HG02981 (cell line): Measurements from ENCODE around the gene ZNF470.

Experiments
- ATAC-seq: cut with Tn5 transposase; IDR thresholded peaks from one replicate; pipeline ENCODE4 v1.9.1; 2021; ENCODE audit warnings: mild to moderate bottlenecking, moderate library complexity; ENCODE audit not compliant: unreplicated experiment

Gene ZNF470

DNA sequence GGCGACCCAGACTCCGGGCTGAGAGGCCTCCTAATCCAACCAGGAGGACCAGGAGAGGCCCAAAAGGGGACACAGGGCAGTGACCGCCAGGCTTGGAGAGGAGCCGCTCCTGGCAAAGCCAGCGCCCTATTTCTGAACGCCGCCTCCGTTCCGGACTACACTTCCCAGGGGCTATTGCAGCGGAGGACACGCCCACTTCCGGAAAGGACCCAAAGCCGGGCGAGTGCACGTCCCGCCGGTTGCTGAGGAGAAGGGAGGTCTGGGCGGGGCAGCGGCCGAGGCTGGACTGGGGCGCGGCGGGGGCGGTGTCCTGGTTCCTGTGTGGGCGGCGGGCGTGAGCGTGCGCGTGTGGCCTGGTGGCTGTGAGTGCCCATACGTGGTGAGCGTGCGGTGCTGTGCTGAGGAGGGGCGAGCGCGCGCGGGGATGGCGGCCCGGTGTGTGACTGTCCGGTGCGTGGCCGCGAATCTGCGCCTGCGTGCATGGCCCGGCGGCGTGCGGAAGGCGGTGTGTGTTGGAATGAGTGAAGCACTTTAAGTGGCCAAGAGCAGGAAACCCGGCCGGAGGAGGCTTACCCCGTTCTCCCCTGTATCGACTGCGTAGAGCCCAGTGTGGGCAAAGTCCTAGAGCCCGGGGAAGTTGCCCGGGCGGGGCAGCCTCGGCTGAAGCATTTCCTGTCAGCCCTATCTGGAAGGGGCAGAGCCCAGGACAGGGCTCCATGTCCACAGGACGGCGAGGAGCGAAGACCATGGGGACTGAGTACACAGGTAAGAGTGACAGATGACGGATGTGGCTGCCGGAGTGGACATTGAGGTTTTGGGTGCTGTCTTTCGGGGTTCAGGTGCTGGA is at the start of gene ZNF470:
ZNF470 (plus strand) TSS at position 195 of the 847 bp plus-strand sequence. CDS start 2,844 bp downstream, outside the sequence.
- ATAC-seq: peak; percentile 98

DNA sequence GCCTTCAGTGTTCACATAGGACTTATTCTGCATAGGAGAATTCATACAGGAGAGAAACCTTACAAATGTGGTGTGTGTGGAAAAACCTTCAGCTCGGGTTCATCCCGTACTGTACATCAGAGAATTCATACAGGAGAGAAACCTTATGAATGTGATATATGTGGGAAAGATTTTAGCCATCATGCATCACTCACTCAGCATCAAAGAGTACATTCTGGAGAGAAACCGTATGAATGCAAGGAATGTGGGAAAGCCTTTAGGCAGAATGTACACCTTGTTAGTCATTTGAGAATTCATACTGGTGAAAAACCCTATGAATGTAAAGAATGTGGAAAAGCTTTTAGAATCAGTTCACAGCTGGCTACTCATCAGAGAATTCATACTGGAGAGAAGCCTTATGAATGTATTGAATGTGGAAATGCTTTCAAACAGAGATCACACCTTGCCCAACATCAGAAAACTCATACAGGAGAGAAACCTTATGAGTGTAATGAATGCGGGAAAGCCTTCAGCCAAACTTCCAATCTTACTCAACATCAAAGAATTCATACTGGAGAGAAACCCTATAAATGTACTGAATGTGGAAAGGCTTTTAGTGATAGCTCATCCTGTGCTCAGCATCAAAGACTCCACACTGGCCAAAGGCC is 41.9 kb upstream of the ZNF470 start:
- no peak for ATAC-seq

DNA sequence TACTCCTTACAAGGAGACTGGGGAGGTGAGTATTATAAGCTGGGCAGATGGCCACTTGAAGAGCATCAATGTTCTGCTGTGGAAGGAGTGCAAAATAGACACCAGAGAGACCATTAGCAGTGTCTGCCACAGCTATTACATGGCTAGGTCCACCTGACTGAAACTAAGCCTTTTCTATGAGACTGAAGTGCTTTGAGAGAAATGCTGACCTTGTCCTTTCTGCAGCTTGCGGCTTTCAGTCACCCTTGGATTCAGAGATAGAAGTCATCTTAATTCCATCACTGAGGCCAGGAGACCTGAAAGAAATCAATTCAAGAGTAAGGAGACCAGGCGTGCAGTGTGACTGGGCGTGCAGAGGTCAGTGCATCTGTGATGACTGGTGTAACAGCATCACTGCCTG is 29.8 kb upstream of the ZNF470 start:
- ATAC-seq: no peak

DNA sequence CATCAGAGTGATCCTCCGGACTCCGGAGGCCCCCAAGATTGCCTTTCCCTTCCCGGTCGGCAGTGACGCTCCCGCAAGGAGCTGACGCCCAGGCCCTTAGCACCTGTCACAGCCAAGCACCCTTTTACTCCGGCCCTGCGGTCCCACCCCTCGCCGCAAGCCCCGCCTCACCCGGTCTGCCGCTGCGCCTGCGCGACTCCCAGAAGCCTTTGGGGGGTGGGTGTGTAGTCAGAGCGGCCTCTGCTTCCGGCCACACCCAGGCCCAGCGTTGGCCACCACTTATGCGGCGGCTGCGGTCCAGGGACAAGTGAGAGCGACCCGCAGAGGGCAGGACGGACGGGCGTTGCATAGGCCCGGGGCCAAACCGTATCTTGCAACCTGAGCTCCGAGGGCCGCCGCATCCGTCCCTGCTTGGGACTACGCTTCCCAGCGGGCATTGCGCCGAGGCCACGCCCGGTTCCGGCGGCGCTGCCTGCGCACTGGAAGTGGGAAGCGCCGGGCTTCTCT is 29.0 kb upstream of the ZNF470 start:
- ATAC-seq: peak; percentile 83

DNA sequence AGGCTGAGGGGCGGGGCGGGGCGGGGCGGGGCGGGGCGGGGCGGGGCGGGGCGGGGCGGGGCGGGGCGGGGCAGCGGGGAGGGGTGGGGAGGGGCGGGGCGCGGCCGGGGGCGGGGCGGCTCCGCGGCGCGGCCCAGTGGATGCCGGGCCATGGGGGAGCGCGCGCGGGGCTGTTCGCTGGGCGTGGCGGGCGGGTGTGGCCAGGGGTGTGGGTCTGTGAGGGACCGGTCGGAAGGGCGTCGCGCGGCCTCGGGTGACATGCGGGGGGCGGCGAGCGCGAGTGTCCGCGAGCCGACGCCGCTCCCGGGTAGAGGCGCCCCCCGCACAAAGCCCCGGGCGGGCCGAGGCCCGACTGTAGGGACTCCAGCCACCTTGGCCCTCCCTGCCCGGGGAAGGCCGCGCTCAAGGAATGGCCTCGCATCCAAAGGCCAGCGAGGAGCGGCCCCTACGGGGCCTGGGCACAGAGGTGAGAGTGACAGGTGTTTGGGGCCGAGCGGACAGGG is 28.5 kb upstream of the ZNF470 start, which contains the start of gene ZFP28:
ZFP28 (plus strand) TSS at position 188 of the 503 bp plus-strand sequence; CDS start at position 259, 71 bp downstream.
- peak; percentile 40 for ATAC-seq

DNA sequence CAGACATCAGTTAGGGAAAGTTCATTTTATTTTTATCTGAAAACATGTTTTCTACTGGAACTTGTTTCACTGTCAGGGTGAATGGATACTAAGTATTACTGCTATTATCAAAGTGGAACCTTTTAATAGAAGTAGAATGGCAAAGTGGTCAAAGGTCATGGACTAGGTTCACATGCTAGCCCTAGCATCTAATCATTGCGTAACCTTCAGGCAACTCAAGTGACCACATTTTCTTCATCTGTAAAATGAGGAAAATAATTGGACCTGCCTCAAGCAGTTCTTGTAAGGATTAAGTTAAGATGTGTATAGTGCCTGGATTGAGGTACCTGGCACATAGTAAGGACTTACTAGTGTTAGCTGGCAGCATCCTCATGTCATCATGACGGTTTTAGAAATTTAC is 23.5 kb upstream of the ZNF470 start:
- ATAC-seq: no peak

DNA sequence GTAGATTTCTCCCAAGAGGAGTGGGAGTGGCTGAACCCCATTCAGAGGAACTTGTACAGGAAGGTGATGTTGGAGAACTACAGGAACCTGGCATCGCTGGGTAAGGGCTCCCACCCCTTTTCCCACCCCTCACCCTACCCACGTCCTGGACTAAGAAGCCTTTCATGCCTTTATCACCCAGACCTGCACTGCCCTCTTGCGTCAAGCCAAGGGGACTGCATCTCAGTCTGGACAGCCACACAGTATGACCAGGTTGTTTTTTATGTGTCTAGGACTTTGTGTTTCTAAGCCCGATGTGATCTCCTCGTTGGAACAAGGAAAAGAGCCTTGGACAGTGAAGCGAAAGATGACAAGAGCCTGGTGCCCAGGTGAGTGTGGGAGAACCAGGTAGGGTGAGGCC is 19.7 kb upstream of the ZNF470 start:
- ATAC-seq: no peak

DNA sequence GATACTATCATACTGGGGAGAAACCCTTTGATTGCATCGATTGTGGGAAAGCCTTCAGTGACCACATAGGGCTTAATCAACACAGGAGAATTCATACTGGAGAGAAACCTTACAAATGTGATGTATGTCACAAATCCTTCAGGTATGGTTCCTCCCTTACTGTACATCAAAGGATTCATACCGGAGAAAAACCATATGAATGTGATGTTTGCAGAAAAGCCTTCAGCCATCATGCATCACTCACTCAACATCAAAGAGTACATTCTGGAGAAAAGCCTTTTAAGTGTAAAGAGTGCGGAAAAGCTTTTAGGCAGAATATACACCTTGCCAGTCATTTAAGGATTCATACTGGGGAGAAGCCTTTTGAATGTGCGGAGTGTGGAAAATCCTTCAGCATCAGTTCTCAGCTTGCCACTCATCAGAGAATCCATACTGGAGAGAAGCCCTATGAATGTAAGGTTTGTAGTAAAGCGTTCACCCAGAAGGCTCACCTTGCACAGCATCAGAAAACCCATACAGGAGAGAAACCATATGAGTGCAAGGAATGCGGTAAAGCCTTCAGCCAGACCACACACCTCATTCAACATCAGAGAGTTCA is 12.9 kb upstream of the ZNF470 start:
- no peak for ATAC-seq

DNA sequence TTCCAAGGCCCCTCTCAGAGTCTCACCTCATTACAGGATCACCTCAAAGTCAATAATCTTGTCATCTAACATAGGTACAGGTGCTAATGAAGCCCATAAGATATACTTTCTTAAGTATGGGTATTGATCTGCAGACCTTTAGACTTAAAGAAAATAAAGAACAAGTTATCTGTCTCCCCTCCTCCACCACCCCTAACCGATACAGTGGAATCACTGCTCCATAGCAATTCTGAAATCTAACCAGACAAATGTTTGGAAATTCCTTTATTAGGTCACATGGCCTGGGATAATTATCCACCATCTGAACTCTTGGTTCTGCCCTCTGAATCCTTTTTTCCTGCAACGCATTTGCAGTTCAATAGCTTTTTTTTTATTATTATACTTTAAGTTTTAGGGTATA is 4.5 kb upstream of the ZNF470 start:
- no peak for ATAC-seq

DNA sequence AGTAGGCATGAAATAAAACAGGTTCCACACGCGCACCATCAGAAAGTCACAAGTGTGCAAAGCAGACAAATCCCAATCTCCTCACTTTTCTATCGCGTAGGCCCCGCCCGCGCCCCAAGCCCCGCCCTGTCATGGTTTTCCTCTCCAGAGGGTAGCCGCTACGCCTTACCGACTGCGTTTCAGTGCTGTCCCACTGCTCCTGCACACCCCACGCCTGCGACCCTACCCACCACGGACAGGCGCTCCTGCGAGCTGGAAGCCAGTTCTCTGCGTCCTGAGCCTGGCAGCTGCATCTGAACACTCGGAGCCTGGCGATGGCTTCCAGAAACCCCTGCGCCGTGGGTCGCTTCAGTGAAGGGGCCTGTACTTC is 379 bp upstream of the ZNF470 start:
- ATAC-seq: peak; percentile 27

DNA sequence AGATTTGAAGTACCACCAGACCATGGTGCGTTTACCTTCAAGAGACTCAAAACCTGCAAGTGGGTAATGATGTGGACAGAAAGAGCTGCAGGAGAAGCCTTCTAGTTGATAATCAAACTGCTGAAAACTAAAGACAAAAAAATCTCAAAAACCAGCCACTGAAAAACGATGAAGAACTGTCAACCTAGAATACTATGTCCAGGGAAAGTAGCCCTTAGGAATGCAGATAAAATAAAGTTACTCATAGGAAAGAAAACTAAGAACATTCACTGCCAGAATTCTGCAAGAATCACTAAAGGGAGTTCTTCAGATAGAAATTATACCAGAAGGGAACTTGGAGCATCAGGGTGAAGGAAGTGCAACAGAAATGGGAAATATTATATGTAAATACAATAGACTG is 5.3 kb downstream of the ZNF470 start:
- ATAC-seq: no peak

DNA sequence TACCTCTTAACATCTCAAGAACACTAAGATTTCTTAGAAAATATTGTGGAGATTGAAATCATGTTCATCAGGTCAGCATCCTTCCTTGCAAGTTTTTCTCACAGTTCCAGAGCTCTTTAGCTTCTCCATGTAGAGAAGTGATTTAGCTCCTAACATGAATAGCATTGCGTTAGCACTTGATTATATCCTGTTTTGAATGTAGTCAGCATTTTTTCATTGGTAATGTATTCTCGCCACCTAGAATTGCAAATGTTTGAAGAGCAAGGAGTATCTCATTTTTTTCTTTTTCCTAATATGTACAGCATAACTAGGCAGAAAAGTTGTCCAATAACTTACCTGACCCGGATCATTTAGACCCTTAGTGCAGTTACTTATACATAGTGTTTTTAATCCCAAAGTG is 6.6 kb downstream of the ZNF470 start:
- no peak for ATAC-seq

DNA sequence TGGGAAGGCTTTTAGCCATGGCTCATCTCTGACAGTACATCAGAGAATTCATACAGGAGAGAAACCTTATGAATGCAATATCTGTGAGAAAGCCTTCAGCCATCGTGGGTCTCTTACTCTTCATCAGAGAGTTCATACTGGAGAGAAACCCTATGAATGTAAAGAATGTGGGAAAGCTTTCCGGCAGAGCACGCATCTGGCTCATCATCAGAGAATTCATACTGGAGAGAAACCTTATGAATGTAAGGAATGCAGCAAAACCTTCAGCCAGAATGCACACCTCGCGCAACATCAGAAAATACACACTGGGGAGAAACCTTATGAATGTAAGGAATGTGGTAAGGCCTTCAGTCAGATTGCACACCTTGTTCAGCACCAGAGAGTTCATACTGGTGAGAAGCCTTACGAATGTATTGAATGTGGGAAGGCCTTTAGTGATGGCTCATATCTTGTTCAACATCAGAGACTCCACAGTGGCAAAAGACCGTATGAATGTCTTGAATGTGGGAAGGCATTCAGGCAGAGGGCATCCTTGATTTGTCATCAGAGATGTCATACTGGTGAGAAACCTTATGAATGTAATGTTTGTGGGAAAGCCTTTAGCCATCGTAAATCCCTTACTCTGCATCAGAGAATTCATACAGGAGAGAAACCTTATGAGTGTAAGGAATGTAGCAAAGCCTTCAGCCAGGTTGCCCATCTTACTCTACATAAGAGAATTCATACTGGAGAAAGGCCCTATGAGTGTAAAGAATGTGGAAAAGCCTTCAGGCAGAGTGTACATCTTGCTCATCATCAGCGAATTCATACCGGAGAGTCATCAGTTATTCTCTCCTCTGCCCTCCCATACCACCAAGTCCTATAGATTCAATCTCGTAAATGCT is 10.7 kb downstream of the ZNF470 start:
- ATAC-seq: no peak

DNA sequence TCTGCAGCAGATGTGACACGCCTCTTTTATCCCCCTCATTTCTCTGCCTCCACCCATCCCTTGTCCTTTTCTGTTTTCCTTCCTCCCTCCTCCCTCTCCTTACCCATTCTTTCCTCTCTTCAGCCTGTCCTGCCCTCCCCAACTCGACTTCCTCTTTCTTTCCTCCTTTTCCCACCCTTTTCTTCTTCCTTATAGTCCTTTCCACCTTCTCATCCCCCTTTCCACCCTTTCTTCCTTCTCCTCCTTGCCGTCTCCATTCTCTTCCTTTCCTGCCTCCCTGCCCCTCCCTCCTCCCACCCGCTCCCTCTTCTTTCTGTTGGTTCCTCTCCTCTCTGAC is 27.1 kb downstream of the ZNF470 start:
- ATAC-seq: no peak

DNA sequence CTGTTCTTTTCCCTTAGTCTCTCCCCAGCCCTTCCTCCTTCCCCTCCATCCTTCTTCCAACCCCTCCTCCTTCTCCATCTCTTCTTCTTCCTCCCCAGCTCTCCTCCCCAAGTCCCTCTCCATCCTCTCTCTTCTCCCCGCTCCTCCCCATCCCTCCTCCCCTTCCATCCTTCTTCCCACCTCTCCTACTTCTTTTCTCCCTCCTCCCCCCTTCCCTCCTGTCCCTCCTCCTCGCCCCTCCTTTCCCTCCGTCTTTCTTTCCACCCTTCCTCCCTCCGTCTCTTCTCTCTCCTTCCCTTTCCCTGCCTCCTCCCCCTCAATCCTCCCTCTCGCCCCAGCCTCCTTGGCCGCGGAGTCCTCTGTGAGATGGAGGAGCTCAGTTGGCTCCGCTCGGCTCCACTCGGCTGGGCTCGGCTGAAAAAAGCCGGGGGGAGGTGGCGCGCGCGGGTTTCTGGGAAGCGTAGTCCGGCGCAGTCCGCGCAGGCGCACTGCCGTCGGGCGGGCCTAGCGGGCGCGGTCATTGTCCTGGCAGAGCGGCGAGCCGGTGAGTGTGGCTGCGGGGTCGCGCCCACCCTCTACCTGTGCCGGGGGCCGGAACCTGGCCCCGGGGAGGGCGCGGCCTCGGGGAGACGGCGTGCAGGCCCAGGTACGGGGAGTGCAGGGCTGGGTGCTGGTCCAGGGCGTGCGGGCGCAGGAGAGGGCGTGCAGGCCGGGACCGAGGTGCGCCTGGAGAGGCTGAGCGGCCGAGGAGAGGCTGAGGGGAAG is 27.7 kb downstream of the ZNF470 start, which contains the start of gene ZNF71:
ZNF71 (plus strand) TSS at position 520 of the 765 bp plus-strand sequence. CDS start 6,257 bp downstream, outside the sequence.
- ATAC-seq: peak; percentile 83

DNA sequence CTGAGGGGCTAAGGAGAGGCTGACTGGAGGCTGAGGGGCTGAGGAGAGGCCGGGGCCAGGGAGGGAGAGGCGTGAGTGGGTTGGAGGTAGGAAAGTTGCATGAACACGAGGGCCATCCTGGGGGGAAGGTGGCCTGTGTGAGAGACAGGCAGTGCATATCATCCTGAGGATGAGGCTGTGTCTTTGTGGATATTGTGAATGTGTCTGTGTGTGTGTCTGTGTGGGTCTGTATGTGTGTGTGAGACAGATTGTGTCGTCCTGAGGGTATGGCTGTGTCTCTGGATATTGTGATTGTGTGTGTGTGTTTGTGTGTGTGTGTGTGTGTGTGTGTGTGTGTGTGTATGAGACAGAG is 28.3 kb downstream of the ZNF470 start:
- peak; percentile 21 for ATAC-seq

DNA sequence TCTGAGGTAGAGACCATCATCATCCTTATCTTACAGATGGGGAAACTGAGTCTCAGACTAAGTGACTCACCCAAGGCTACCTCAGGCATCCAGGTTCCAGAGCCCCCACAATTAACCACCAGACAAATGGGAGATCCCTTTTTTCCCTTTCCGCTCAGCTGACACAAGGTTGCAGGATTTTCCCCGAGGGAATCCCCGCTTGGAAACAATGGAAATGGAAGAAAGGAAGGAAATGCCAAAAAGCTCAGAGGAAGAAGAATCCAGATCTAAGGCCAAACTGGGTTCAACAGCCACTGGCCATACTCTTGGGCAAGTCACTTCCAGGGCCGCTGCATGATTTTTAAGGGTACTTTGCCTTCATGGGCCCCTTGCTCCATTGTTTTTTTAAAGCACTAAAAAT is 29.4 kb downstream of the ZNF470 start:
- no peak for ATAC-seq

DNA sequence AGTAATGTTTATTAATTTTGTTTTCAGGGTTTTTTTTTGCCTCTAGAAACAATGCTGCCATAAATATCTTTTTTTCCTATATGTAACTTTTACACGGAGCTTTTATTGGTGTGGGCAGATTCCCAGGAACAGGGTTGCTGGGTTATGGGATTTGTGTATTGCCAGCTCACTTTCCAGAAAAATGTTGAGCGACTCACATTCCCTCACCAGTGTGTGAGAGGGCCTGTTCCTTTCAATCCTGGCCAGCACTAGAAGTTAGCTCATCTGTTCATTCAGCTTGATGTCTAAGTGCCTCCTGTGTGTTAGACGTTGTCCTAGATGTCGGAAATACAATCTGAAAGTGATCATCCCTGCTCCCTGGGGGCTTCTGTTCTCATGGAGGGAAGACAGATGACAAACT is 30.4 kb downstream of the ZNF470 start:
- no peak for ATAC-seq

DNA sequence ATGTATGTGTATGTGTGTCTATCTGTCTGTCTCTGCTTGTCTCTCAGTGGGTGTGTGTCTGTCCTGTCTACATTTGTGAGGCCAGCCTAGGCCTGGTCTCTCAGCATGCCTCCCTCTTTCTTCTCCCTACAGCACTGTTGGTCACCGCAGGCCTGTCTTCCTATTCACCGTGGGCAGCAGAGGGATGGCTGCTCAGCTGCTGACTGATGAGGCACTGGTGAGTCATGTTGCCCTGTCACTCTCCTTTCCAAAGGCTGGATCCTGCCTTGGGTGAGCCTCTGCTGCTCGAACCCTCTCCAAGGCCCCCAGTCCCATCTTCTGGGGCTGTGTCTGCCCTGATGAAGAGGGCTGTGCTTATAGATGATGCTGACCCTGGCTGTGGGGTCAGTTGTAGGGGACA is 34.1 kb downstream of the ZNF470 start:
- ATAC-seq: no peak

DNA sequence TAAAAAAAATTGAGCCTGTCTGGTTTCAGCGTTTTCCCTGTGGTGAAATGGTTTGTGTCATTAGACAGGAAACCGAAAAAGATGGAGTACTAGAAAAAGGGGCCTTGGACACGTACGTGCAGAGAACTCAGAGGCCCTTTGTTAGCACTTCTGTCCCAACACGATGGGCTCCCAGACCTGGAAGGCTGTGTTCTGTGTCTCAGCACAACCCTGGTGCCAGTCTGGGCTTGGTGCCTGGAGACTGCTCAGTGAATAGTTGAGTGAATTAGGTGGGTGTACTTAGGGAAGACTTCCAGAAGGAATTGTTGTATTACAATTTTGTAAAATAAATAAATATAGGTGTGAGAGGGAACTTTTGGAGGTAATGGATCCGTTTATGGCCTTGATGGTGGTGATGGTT is 36.6 kb downstream of the ZNF470 start:
- no peak for ATAC-seq
